ENCODE measurements around the gene FRMD1.

Gene FRMD1

DNA sequence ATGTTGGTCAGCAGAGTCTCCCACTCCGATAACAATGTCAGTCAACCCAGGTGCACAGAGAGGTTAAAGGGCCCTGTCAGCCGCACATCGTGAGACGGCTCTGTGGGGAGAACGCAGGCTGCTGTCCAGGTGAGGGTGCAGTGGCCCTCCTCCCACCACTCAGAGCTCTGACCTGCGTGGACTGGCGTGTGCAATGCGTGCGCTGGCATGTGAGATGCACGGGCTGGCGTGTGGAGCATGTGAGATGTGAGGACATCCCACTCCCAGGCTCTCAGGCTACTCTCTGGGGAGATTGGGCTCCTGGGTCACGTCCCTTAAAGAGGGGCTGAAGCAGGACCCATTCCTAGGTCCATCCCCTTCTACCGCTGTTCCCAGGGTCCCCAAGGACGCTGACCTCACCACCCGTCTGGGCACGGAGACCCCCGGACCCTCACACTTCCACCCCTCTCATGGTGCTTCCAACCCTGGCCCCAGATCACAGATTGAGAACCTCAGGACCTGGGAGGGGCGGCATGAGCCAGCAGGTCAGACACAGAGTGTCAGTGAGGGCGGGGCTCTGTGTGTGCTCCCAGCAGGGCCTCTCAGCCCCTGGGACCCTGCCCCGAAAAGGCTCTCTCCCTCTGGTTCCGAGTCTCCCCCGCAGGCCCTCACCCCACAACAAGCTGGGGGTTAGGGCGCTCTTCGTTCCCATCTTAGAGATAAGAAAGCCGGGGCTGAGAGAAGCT lies 8.6 kb upstream of the FRMD1 start:
- Histone ChIP-seq H3K9ac (ENCODE audit: insufficient read length) (no peak overlapping the region), H3K4me3 (no peak overlapping the region), H3K36me3 (ENCODE audit: insufficient read depth, low read length) (no peaks in the 10 kb centered on the region), H3K27ac (no peak overlapping the region), H3K9me3 (ENCODE audit: low read depth, low read length) (no peaks in the 10 kb centered on the region)
- DNase-seq (ENCODE audit: low read depth, low spot score): no peak
- TF ChIP-seq FOXP2 (optimal IDR thresholded peaks at IDR 0.05; ENCODE audit: control extremely low read depth, extremely low read length, insufficient read depth) (no peak), POLR2AphosphoS5 (IDR thresholded peaks at IDR 0.05; ENCODE audit: borderline replicate concordance, low read depth, low read length) (no peak), EZH2 (IDR thresholded peaks at IDR 0.05) (no peak)

GRCh38 chr6:168086616-168087015 lies 7.6 kb upstream of the FRMD1 start:
- Histone ChIP-seq H3K36me3 (ENCODE audit: insufficient read depth, low read length) (no peaks in the 10 kb centered on the region), H3K9me3 (ENCODE audit: low read depth, low read length) (no peaks in the 10 kb centered on the region)

GRCh38 chr6:168086066-168086465 lies 7.1 kb upstream of the FRMD1 start:
- Histone ChIP-seq H3K27ac (no peak overlapping the region), H3K9ac (ENCODE audit: insufficient read length) (no peak overlapping the region), H3K36me3 (ENCODE audit: insufficient read depth, low read length) (no peaks in the 10 kb centered on the region), H3K4me3 (no peak overlapping the region), H3K9me3 (ENCODE audit: low read depth, low read length) (no peaks in the 10 kb centered on the region)
- TF ChIP-seq EZH2 (IDR thresholded peaks at IDR 0.05) (no peak), FOXP2 (optimal IDR thresholded peaks at IDR 0.05; ENCODE audit: control extremely low read depth, extremely low read length, insufficient read depth) (no peak), POLR2AphosphoS5 (IDR thresholded peaks at IDR 0.05; ENCODE audit: borderline replicate concordance, low read depth, low read length) (no peak)
- no peak for DNase-seq (ENCODE audit: low read depth, low spot score)

More at GRCh38 chr6:168086616-168087015, 7.6 kb upstream of the FRMD1 start:
- Histone ChIP-seq H3K9ac (ENCODE audit: insufficient read length) (no peak overlapping the region), H3K4me3 (no peak overlapping the region), H3K27ac (no peak overlapping the region)
- DNase-seq (ENCODE audit: low read depth, low spot score): no peak
- TF ChIP-seq POLR2AphosphoS5 (IDR thresholded peaks at IDR 0.05; ENCODE audit: borderline replicate concordance, low read depth, low read length) (no peak), FOXP2 (optimal IDR thresholded peaks at IDR 0.05; ENCODE audit: control extremely low read depth, extremely low read length, insufficient read depth) (no peak), EZH2 (IDR thresholded peaks at IDR 0.05) (no peak)

- H3K36me3 ChIP-seq (ENCODE audit: insufficient read depth, low read length): no peaks in the 10 kb centered on the region
- H3K4me3 ChIP-seq: no peak overlapping the region
- H3K27ac ChIP-seq: no peak overlapping the region
- H3K9ac ChIP-seq (ENCODE audit: insufficient read length): no peak overlapping the region
- TF ChIP-seq EZH2 (IDR thresholded peaks at IDR 0.05) (no peak), POLR2AphosphoS5 (IDR thresholded peaks at IDR 0.05; ENCODE audit: borderline replicate concordance, low read depth, low read length) (no peak), FOXP2 (optimal IDR thresholded peaks at IDR 0.05; ENCODE audit: control extremely low read depth, extremely low read length, insufficient read depth) (no peak)
- no peaks in the 10 kb centered on the region for H3K9me3 ChIP-seq (ENCODE audit: low read depth, low read length)
- DNase-seq (ENCODE audit: low read depth, low spot score): no peak
These were observed 5.6 kb upstream of the FRMD1 start for GRCh38 chr6:168084465-168085160.

DNA sequence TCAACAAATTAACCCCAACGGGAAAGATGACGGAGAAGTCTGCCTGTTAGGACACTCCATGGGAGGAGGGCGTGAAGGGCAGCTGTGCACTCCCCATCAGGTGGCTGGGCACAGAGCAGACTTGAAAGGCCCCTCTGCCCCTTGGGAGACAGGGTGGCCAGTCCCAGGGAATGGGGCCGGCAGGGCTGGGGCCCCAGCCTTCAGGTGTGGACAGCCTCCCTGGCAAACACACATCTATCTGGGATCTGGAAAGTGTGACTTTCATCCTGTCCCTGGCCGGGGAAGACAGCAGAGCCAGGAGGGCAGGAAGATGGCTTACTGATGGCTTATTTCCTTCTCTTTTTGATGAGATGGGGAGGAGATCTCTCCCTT lies 4.5 kb upstream of the FRMD1 start:
- Histone ChIP-seq H3K9ac (ENCODE audit: insufficient read length) (no peak overlapping the region), H3K27ac (no peak overlapping the region), H3K9me3 (ENCODE audit: low read depth, low read length) (no peaks in the 10 kb centered on the region), H3K4me3 (no peak overlapping the region), H3K36me3 (ENCODE audit: insufficient read depth, low read length) (no peaks in the 10 kb centered on the region)
- no peak for DNase-seq (ENCODE audit: low read depth, low spot score)
- TF ChIP-seq POLR2AphosphoS5 (IDR thresholded peaks at IDR 0.05; ENCODE audit: borderline replicate concordance, low read depth, low read length): no peak
- no peak for TF ChIP-seq EZH2 (IDR thresholded peaks at IDR 0.05)
- no peak for TF ChIP-seq FOXP2 (optimal IDR thresholded peaks at IDR 0.05; ENCODE audit: control extremely low read depth, extremely low read length, insufficient read depth)

DNA sequence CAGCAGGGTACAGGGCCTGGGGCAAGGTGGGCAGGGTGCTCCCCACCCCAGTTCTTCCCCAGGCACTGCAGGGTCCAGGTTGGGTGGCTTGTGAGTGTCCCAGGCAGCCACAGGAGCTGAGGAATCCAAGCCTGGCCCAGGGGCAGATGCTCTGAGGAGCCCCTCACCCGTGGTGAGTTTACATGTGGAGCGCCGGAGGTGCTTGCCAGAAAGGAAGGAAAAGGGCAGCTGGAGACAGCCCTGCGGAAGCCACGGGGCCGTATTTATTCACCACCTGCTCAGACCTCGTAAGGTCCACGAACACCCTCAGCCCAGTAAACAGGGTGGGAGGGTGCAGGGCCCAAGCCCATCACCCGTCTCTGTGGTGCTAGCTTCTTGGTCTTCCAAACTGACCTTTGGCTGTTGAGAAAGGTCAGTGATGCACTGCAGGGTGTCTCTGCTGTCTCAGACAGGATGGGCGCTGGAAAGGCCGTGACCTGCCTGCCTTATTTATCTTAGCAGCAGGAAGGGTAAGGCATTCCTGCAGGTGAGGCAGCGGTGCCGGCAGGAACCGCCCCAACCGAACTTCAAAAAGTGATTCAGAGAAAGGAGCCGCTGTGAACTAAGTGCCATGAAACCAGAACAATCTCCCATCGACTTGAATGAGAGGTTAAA lies 4.0 kb upstream of the FRMD1 start:
- Histone ChIP-seq H3K36me3 (ENCODE audit: insufficient read depth, low read length) (no peaks in the 10 kb centered on the region), H3K9ac (ENCODE audit: insufficient read length) (no peak overlapping the region)
- TF ChIP-seq FOXP2 (optimal IDR thresholded peaks at IDR 0.05; ENCODE audit: control extremely low read depth, extremely low read length, insufficient read depth): no peak
- TF ChIP-seq EZH2 (IDR thresholded peaks at IDR 0.05): no peak
- no peak for TF ChIP-seq POLR2AphosphoS5 (IDR thresholded peaks at IDR 0.05; ENCODE audit: borderline replicate concordance, low read depth, low read length)

GRCh38 chr6:168081858-168082546 lies 3.0 kb upstream of the FRMD1 start:
- Histone ChIP-seq H3K4me3 (no peak overlapping the region), H3K36me3 (ENCODE audit: insufficient read depth, low read length) (no peaks in the 10 kb centered on the region), H3K27ac (no peak overlapping the region), H3K9ac (ENCODE audit: insufficient read length) (no peak overlapping the region), H3K9me3 (ENCODE audit: low read depth, low read length) (no peaks in the 10 kb centered on the region)
- no peak for TF ChIP-seq POLR2AphosphoS5 (IDR thresholded peaks at IDR 0.05; ENCODE audit: borderline replicate concordance, low read depth, low read length)
- no peak for TF ChIP-seq FOXP2 (optimal IDR thresholded peaks at IDR 0.05; ENCODE audit: control extremely low read depth, extremely low read length, insufficient read depth)
- TF ChIP-seq EZH2 (IDR thresholded peaks at IDR 0.05): no peak
- DNase-seq (ENCODE audit: low read depth, low spot score): no peak

More for the DNA sequence above, 4.0 kb upstream of the FRMD1 start:
- Histone ChIP-seq H3K9me3 (ENCODE audit: low read depth, low read length) (no peaks in the 10 kb centered on the region), H3K4me3 (no peak overlapping the region), H3K27ac (no peak overlapping the region)
- no peak for DNase-seq (ENCODE audit: low read depth, low spot score)
